GM18870 (cell line): Measurements from ENCODE around the gene EIF2S2.

Source experiments
- ATAC-seq: cut with Tn5 transposase; IDR thresholded peaks from one replicate; pipeline ENCODE4 v1.9.1; 2021; ENCODE audit warnings: moderate library complexity; ENCODE audit not compliant: unreplicated experiment

EIF2S2 gene

GRCh38 chr20:34122274-34122980 is 10.4 kb upstream of the EIF2S2 start:
- no peak for ATAC-seq

- ATAC-seq = no peak
Measured at GRCh38 chr20:34120213-34120612, 8.2 kb upstream of the EIF2S2 start.

- ATAC-seq = no peak
Measured at GRCh38 chr20:34115232-34115631, 3.2 kb upstream of the EIF2S2 start.

- ATAC-seq = no peak
Measured at GRCh38 chr20:34114809-34115208, 2.8 kb upstream of the EIF2S2 start.

- no peak for ATAC-seq
Measured at GRCh38 chr20:34112600-34113101, 608 bp upstream of the EIF2S2 start.

- no peak for ATAC-seq
Measured at GRCh38 chr20:34110745-34111641, 1.1 kb downstream of the EIF2S2 start.

- no peak for ATAC-seq
Measured at GRCh38 chr20:34110025-34110744, 1.9 kb downstream of the EIF2S2 start.

- ATAC-seq = no peak
Measured at GRCh38 chr20:34109442-34109841, 2.6 kb downstream of the EIF2S2 start.

GRCh38 chr20:34108616-34109174 is 3.3 kb downstream of the EIF2S2 start:
- no peak for ATAC-seq

GRCh38 chr20:34105978-34106675 is 5.9 kb downstream of the EIF2S2 start:
- ATAC-seq = no peak

GRCh38 chr20:34104059-34104458 is 8.0 kb downstream of the EIF2S2 start:
- ATAC-seq = no peak

GRCh38 chr20:34102342-34102741 is 9.7 kb downstream of the EIF2S2 start:
- no peak for ATAC-seq

GRCh38 chr20:34100576-34100975 is 11.5 kb downstream of the EIF2S2 start:
- no peak for ATAC-seq

GRCh38 chr20:34099675-34100074 is 12.4 kb downstream of the EIF2S2 start:
- ATAC-seq = no peak

GRCh38 chr20:34098570-34098969 is 13.5 kb downstream of the EIF2S2 start:
- no peak for ATAC-seq

GRCh38 chr20:34096699-34097444 is 15.2 kb downstream of the EIF2S2 start:
- no peak for ATAC-seq

GRCh38 chr20:34095825-34096224 is 16.2 kb downstream of the EIF2S2 start:
- no peak for ATAC-seq

GRCh38 chr20:34093895-34094294 is 18.1 kb downstream of the EIF2S2 start:
- no peak for ATAC-seq

- ATAC-seq = no peak
Measured at GRCh38 chr20:34091637-34092200, 20.3 kb downstream of the EIF2S2 start.
